Large intestine (tissue), 3 donors: Measurements from ENCODE around the gene GSTCD. TPM values are rescaled to one million over a fixed set of nuclear protein-coding genes. Genes with fewer than 3 reads are reported as not detected.
A peak's percentile ranks its signal among the peaks of the same experiment; 100 is the strongest.
"Not testable (repeated sequence)": the region's sequence is repeated elsewhere in the genome, so short reads cannot be mapped to it uniquely, and the experiment has no call there.

Experiments used
- DNase-seq, 2 donors: peaks; one replicate each; pipeline versions ENCODE4 v3.0.0 to v3.0.0-alpha.2; 2013
- H3K27ac ChIP-seq: one replicate; pipeline ENCODE4 v1.5.1; 2013; ENCODE audit warnings: low read length
- H3K27me3 ChIP-seq: 2 replicates; pipeline ENCODE4 v1.6.1; 2013; ENCODE audit warnings: low read length; ENCODE audit not compliant: control insufficient read depth, insufficient read depth
- H3K36me3 ChIP-seq: 2 replicates; pipeline ENCODE4 v1.6.1; 2013; ENCODE audit warnings: low read length; ENCODE audit not compliant: control insufficient read depth, insufficient read depth
- H3K4me1 ChIP-seq: one replicate; pipeline ENCODE4 v1.6.1; 2013; ENCODE audit warnings: low read length; ENCODE audit not compliant: control insufficient read depth, insufficient read depth
- H3K4me3 ChIP-seq: one replicate; pipeline ENCODE4 v1.5.1; 2013; ENCODE audit warnings: low read length
- H3K9me3 ChIP-seq: one replicate; pipeline ENCODE4 v1.6.1; 2013; ENCODE audit warnings: mild to moderate bottlenecking, low read depth, low read length, moderate library complexity; ENCODE audit not compliant: control insufficient read depth
- WGBS: methylation state at CpG from one replicate; pipeline ENCODE4 v1.1.5; 2013; ENCODE audit warnings: low lambda C conversion rate; ENCODE audit not compliant: insufficient coverage; 5-methylcytosine and 5-hydroxymethylcytosine counted together
- polyA plus RNA-seq: library from polyadenylated mRNA; unstranded; fragments of 120-200 nt; gene quantifications from one replicate; pipeline ENCODE4 v1.2.1, GENCODE V29; 2013

The GSTCD gene
- polyA plus RNA-seq, 1 donor = 9.8 TPM

- Histone ChIP-seq H3K36me3 (no peaks in the 10 kb centered on the region), H3K4me3 (no peak overlapping the region), H3K9me3 (no peaks in the 10 kb centered on the region), H3K27ac (no peak overlapping the region), H3K27me3 (no peaks in the 10 kb centered on the region), H3K4me1 (no peaks in the 10 kb centered on the region)
- DNase-seq = no peak
Measured at GRCh38 chr4:105755375-105755774, 46.8 kb downstream of the GSTCD start.

GRCh38 chr4:105758958-105759357, 50.4 kb downstream of the GSTCD start:
- WGBS = no CpG with 5 or more reads among the region's 1 CpG
- no peaks in the 10 kb centered on the region for H3K9me3 ChIP-seq
- H3K4me1 ChIP-seq = no peaks in the 10 kb centered on the region
- no peaks in the 10 kb centered on the region for H3K36me3 ChIP-seq
- no peak for DNase-seq
- no peaks in the 10 kb centered on the region for H3K27me3 ChIP-seq
- no peak overlapping the region for H3K4me3 ChIP-seq
- no peak overlapping the region for H3K27ac ChIP-seq

GRCh38 chr4:105765690-105766407, 57.3 kb downstream of the GSTCD start:
- WGBS = 100% methylated on average over 1 of the region's 6 CpGs

DNA sequence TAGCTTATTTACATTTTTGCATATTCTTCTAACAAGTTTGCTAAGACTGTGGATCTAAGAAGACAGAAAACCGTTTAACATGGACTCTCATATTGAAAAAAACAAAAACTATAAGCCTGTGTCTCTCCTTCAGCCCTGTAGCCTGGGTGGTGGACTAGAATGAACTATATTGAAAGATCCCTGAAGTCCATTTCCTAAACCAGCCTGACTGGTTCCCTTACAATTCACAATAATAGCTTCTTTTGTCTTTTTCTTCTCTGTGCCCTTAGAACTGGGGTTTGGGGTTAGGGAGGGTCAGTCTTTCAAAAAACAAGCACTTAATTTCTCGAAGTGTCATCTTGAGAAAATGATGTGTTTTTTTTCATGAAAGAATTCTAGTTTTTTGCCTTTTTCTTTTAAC, 59.0 kb downstream of the GSTCD start:
- 58% methylated on average over 2 of the region's 2 CpGs for WGBS
- peaks cover 5% of the 10 kb centered on the region for H3K9me3 ChIP-seq
- no peaks in the 10 kb centered on the region for H3K27me3 ChIP-seq
- H3K4me3 ChIP-seq = no peak overlapping the region
- no peaks in the 10 kb centered on the region for H3K36me3 ChIP-seq
- H3K27ac ChIP-seq = no peak overlapping the region
- H3K4me1 ChIP-seq = no peaks in the 10 kb centered on the region
- DNase-seq = peak in 1 of 2 donors; percentile 6

More at GRCh38 chr4:105765690-105766407, 57.3 kb downstream of the GSTCD start:
- no peak overlapping the region for H3K4me3 ChIP-seq
- no peaks in the 10 kb centered on the region for H3K27me3 ChIP-seq
- no peaks in the 10 kb centered on the region for H3K4me1 ChIP-seq
- H3K9me3 ChIP-seq = peaks cover 4% of the 10 kb centered on the region
- DNase-seq = no peak
- no peaks in the 10 kb centered on the region for H3K36me3 ChIP-seq
- no peak overlapping the region for H3K27ac ChIP-seq

DNA sequence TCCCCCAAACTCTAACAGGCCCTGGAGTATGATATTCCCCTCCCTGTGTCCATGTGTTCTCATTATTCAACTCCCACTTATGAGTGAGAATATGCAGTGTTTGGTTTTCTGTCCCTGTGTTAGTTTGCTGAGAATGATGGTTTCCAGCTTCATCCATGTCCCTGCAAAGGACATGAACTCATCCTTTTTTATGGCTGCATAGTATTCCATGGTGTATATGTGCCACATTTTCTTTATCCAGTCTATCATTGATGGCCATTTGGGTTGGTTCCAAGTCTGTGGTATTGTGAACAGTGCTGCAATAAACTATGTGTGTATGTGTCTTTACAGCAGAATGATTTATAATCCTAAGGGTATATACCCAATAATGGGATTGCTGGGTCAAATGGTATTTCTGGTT, 61.9 kb downstream of the GSTCD start:
- H3K4me1 ChIP-seq, H3K36me3 ChIP-seq, DNase-seq, H3K9me3 ChIP-seq, H3K27me3 ChIP-seq, H3K4me3 ChIP-seq, H3K27ac ChIP-seq: not testable (repeated sequence)

- H3K4me1 ChIP-seq, H3K4me3 ChIP-seq, DNase-seq, H3K27ac ChIP-seq, H3K9me3 ChIP-seq, H3K27me3 ChIP-seq, H3K36me3 ChIP-seq: not testable (repeated sequence)
Measured at GRCh38 chr4:105772065-105772464, 63.5 kb downstream of the GSTCD start.

- WGBS = no CpG with 5 or more reads among the region's 9 CpGs
- DNase-seq, H3K4me1 ChIP-seq, H3K27me3 ChIP-seq, H3K9me3 ChIP-seq, H3K27ac ChIP-seq, H3K36me3 ChIP-seq, H3K4me3 ChIP-seq: not testable (repeated sequence)
Measured at GRCh38 chr4:105775760-105776415, 67.3 kb downstream of the GSTCD start.

DNA sequence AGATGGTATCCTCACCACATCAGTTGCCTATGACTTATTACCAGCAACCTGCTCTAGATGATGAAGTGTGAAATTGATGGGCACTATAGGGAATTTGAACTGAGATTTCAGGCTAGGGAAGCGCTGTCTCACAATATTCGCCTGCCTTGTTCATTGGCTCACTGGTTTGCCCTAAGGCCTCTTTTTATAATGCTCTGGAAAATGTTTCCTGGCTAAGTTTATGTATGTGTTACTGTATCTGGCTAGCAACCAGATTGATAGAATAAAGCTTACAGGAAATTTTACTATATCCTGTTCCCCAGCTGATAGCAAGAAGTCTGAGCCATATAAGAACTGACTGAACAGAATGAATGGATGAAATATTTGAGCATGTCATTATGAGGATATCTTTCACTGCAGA, 71.6 kb downstream of the GSTCD start:
- Histone ChIP-seq H3K9me3 (no peaks in the 10 kb centered on the region), H3K4me1 (no peaks in the 10 kb centered on the region), H3K27me3 (no peaks in the 10 kb centered on the region), H3K27ac (no peak overlapping the region), H3K4me3 (no peak overlapping the region), H3K36me3 (no peaks in the 10 kb centered on the region)
- WGBS = no CpG with 5 or more reads among the region's 2 CpGs
- no peak for DNase-seq

GRCh38 chr4:105784761-105785160, 76.2 kb downstream of the GSTCD start:
- Histone ChIP-seq H3K4me3 (no peak overlapping the region), H3K9me3 (no peaks in the 10 kb centered on the region), H3K4me1 (no peaks in the 10 kb centered on the region), H3K36me3 (no peaks in the 10 kb centered on the region), H3K27me3 (no peaks in the 10 kb centered on the region), H3K27ac (no peak overlapping the region)
- DNase-seq = no peak
- WGBS = 100% methylated on average over 1 of the region's 2 CpGs

- no peaks in the 10 kb centered on the region for H3K9me3 ChIP-seq
- no peaks in the 10 kb centered on the region for H3K27me3 ChIP-seq
- DNase-seq = peak; percentile 1 to 50
- H3K4me3 ChIP-seq = no peak overlapping the region
- no peaks in the 10 kb centered on the region for H3K36me3 ChIP-seq
- H3K4me1 ChIP-seq = no peaks in the 10 kb centered on the region
- no peak overlapping the region for H3K27ac ChIP-seq
Measured at GRCh38 chr4:105785792-105786191, 77.2 kb downstream of the GSTCD start.

DNA sequence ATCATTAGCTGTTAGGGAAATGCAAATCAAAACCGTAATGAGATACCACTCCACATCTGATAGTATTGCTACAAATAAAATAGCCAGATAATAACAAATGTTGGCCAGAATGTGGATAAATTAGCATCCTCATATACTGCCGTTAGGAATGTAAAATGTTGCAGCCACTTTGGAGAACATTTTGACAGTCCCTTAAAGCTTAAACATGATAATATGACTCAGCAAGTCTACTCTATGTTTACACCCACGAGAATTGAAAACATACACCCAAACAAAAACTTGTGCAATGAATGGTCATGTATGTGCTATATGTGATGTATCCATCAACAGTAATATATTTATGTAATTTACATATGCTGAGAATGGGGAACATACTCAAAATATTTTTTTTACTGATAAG, 78.2 kb downstream of the GSTCD start:
- no peaks in the 10 kb centered on the region for H3K27me3 ChIP-seq
- H3K4me3 ChIP-seq = no peak overlapping the region
- no peaks in the 10 kb centered on the region for H3K36me3 ChIP-seq
- no peaks in the 10 kb centered on the region for H3K4me1 ChIP-seq
- no peaks in the 10 kb centered on the region for H3K9me3 ChIP-seq
- H3K27ac ChIP-seq = no peak overlapping the region
- no peak for DNase-seq
- WGBS = 100% methylated on average over 1 of the region's 3 CpGs
